ENCODE measurements around the gene TRRAP.

- no peak for TF ChIP-seq CTCF (IDR thresholded peaks at IDR 0.05 in 8 of 11, conservative IDR thresholded peaks at IDR 0.05 in 3 of 11)
- TF ChIP-seq POLR2A (IDR thresholded peaks at IDR 0.05): no peak
These were observed 80.6 kb downstream of the TRRAP start for GRCh38 chr7:98958968-98959367.
